Fibroblast of skin of scalp (primary cell): ENCODE results near the gene POLR3F.
A peak's percentile ranks its signal among the peaks of the same experiment; 100 is the strongest.
"Not testable (repeated sequence)": the region's sequence is repeated elsewhere in the genome, so short reads cannot be mapped to it uniquely, and the experiment has no call there.

Experiments used
- DNase-seq: peaks from one replicate; pipeline ENCODE4 v3.0.0-alpha.2; 2013

Gene POLR3F

DNA sequence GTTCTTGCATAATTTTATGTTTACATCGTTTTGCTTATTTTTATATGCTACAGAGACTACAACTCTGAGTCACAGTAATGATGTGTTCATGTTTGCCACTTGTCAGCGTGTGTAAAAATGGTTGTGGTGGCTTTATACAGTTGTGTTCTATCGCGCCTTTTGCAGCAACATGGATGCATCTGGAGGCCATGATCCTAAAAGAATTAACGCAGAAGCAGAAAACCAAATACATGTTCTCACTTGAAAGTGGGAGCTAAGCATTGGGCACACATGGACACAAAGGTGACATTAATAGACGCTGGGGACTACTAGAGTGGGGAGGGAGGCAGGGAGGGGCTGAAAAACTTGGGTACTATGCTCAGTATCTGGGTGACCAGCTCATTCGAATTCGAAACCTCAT lies 39.6 kb downstream of the POLR3F start:
- no peak for DNase-seq

DNA sequence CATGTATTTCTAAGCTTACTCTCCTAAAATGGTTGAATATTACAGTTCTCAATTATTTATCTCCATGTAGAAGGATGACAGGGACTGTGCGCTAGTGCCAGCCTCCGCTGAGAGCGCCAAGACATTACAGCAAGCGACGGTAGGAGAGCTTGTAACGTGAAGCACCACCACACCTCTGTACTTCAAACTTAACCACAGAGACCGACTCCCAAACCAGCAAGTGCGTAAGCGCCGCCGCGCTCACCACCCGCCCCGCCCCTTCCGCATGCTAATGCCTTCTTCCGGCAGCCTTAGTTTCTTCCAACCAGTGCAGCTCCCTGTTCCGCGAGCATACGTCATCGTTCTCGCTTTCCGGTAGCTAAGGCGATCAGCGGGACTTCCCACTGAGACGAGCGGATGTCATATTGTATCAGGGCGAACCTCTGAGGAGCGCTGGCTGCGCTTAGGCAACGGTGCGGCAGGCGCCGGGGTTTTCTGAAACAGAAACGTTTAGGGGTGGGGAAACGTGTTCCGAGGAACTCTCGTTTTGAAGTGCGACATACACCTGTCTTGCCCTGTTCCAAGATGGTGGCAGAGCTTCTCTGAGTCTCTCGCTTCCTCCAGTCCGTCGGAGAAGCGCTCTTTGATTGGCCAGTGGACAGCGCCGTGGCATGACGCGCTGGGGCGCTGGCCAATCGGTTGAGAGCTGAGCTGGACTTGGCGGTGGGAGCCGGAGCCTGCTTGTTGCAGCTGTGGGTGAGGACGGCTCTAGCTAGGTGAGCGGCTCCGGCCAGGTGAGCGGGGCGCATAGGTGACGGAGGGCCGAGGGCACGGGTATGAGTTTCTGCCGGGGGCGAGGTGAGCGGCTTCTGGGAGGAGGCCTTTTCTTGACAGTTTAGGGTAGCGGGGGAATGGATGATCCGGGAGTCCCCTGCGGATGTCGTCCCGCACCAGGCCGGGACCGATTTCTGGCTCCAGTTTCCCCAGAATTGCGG lies 40.3 kb downstream of the POLR3F start, which contains the start of gene SEC23B:
Gene SEC23B (plus strand): TSS at position 723 of the 974 bp plus-strand sequence. CDS start 2,896 bp downstream, outside the sequence.
- DNase-seq = peak; percentile 96

DNA sequence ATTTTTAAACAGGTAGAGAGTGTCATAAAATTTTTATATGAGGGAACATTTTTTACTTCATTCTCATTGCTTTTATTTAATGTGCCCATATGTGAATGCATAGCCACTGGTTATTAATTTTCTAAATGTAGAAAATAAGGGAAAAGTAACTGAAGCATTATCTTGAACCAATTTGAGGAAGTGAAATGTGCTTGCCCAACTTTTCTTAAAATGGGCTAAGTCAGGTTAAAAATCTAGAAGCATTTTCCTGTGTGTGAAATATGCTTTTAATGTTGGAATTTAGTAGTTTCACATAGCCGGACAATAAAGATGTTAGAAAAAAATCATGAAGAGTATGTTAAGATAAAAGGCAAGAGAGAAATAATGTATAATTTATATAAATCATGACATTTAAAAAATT lies 44.4 kb downstream of the POLR3F start:
- no peak for DNase-seq

DNA sequence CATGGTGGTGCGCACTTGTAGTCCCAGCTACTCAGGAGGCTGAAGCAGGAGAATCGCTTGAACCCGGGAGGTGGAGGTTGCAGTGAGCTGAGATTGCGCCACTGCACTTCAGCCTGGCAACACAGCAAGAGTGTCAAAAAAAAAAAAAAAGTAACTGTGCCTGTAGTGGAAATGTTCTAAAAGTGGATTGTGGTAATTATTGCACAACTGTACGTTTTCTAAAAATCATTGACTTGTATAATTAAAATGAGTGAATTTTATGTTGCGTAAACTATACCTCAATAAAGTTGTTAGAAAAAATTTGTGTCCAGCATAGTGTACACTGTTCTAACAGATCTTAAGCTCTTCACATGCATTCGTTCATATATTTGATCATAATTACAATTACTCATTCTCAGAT lies 46.0 kb downstream of the POLR3F start:
- DNase-seq = no peak

DNA sequence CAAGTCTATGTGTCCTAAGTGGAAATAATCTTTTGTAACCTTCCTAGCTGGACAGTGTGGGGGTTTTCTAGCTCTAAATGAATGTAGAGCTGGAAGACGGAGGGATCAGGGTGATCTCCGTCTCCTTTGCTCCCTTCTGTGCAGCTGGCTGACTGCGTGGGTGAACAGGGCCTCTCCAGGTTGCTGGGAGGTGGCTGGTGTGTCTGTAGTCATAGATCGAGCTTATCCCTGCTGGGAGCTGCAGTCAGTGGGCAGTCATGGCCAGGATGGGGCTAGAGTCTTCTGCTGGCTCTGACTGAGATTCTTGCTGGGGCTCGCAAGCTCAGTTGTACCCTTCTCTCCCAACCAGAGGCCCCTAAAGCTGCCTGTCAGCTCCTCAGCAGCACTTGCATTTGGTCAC lies 46.9 kb downstream of the POLR3F start:
- DNase-seq = no peak

DNA sequence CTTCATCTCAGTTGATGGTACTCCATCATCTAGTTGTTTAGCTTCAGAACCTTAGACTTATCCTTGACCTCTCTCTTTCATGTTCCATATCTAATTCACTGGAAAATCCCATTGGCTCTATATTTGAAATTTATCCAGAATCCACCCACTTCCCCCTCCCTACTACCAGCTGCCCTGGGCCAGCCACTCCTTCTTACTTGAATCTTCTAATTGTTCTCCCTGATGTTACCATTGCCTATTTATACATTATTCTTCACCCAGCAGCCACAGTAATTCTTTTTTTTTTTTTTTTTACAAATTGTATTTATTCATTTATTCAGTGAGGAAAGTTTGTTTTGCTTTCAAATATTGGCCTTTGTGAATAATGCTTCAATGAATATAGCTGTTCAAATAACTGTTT lies 48.8 kb downstream of the POLR3F start:
- DNase-seq = no peak

DNA sequence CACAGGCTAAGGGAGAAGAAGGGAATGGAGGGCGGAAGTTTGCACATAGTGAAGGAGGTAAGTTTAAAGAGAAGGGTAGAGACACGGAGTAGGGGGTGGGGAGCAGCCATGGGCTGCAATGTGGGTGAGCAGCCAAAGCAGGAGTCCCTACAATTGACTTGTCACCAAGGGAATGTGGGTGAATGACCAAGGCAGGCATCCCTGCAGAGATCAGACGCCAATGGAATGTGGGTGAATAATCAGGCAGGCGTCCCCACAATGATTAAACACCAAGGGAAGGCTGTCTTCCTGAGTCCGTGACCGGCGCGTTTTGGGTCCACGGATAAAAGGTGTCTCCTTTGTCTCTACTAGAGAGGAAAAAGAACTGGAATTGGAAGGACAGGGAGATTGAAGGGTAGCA lies 54.9 kb downstream of the POLR3F start:
- peak; percentile 22 for DNase-seq

DNA sequence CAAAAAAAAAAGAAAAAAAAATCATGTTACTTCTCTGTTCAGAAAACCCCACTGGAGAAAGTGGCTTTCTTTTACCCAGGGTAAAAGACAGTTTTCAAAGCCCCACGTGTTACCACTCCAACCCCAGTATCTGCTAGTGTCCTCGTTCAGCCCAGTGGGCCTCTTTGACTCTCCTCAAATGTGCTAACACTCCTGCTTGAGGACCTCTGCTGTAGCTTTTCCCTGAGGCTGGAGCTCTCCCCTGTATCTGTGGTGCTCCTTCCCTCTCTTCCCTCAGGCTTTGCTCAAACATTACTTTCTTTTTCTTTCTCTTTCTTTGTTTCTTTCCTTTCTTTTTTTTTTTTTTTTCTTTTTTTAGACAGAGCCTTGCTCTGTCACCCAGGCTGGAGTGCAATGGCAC lies 55.9 kb downstream of the POLR3F start:
- no peak for DNase-seq

DNA sequence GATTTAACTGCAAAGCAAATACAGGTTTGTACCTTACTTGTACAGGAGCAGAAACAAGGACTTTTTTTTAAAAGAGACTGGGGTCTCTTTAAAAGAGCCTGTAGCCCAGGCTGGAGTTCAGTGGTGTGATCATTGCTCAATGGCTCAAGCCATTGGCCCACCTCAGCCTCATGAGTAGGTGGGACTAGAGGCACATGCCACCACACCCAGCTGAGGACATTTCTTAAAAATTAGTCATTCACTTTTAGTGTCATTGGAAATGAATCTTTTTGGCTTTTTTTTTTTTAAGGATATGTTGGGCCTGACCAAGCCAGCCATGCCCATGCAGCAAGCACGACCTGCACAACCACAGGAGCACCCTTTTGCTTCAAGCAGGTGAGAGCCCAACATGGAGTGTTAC lies 57.5 kb downstream of the POLR3F start:
- DNase-seq = peak; percentile 48

DNA sequence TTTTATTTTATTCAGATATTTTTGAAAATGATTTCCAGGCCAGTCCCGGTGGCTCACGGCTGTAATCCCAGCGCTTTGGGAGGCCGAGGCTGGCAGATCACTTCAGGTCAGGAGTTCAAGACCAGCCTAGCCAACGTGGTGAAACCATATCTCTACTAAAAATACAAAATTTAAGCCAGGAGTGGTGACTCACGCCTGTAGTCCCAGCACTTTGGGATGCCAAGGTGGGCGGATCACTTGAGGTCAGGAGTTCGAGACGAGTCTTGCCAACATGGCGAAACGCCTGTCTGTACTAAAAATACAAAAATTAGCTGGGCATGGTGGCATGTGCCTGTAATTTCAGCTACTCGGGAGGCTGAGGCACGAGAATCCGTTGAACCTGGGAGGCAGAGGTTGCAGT lies 59.6 kb downstream of the POLR3F start:
- not testable (repeated sequence) for DNase-seq

DNA sequence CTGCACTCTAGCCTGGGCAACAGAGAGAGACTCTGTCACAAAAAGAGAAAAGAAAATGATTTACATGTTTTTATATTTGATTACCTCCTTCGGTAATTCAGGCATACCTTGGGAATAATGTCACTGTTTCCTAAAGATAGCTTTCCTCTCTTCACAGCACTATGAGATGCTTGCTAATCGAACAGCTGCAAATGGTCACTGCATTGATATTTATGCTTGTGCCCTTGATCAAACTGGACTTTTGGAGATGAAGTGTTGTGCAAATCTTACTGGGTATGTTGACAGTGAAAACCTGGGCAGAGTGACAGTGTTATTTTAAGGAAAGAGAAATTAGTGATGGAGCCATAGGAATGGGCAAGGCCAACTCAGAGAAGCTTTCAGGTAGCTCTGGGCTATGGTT lies 60.1 kb downstream of the POLR3F start:
- DNase-seq = no peak

DNA sequence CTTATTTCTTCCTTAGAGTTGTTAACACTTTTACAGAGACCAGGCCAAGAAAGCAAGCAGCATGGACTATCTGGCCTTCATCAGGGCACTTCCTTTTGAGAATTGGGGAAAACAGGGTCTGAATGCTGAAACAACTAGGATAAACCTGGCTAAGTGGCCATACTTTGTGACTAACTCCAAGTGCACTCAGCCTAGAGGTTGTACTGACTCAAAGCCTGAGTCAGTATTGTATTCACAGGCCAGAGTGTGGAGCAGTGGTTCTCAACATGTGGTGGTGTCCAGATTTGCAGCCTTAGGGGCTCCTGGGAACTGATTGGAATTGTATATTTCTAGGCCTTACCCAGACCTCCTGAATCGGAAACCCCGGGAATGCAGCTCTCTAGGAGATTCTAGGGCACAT lies 60.6 kb downstream of the POLR3F start:
- DNase-seq = no peak

DNA sequence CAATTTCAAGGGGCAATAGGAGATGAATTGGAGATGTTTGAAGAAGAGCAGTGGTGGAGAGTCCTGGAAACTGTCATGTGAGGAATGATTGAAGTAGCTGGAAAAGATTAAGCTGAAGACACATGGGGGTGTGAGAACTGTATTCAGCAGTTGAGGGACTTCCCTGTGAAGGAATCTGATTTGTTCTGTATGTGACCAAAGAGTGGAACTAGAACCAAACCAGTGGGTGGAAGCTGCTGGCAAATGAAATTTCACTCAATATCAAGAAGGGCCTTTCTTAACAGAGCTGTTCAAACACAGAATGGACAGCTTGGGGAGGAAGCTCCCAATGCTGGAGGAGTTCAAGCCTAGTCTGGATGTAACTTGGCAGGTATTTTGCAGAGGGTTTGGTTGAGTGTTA lies 61.9 kb downstream of the POLR3F start:
- DNase-seq = no peak

DNA sequence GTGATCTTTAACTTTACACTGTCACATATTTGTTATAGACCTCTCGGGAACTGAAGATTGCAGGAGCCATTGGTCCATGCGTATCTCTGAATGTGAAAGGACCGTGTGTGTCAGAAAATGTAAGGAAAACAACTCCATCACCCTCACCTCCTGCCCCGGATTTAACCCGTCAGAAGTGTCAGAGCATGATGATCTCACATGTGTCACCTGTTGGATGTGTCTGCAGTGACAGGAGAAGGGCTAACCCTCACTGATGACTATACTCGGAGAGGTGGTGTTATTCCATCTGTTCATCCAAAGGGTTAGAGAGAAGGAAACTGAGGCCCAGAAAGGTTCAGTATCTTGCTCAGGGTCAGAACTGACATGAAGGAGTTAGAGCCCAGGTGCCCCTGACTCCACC lies 65.4 kb downstream of the POLR3F start:
- DNase-seq = no peak

DNA sequence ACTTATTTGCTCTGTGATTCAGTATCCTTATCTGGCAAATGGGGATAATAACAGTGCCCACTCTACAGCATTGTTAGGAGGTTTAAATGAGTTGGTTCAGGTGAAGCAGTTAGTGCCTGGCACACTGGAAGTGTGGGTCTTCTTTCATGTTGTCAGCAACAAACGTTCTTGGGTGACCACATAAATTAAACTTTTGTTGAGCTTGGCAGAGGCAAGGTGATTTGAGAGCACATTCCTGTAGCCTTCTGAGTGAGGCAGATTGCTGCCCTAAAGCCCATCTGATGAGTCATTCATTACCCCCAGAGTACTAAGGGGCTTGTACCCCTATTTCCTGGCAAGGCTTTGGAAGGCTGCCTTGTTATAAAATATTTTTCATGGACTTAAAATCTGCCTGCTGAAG lies 66.3 kb downstream of the POLR3F start:
- no peak for DNase-seq

DNA sequence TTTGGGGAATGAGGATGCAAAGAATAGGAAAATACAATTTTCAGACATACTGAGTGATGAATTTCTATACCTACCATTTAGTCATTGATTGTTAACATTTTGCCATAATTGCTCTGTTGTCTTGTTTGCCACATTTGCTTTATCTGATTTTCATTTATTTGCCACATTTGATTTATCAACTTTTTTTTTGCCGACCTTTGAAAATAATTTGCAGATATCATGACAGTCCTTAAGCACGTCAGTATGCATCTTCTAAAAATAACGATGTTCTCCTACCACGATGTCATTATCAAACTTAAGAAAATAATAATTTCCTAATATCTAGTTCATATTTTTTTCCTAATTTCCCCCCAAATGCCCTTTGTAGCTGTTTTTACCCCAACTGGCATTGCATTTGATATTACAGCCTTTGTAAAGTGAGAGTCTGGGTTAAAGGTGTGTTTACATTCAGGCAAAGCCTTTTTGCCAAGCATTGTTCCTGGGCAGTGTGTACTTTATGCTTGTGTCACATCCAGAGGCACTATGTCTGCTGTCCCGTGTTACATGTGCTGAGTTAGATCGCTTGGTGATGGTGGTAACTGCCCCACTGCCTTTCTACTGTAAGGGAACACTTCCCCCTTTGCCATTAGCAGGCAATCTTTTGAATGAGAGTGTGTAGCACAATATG lies 66.9 kb downstream of the POLR3F start:
- no peak for DNase-seq
